GM12874 (cell line): ENCODE results near the gene AAGAB.

Experiments
- TF ChIP-seq, protein P1 (sequence below): IDR thresholded peaks from 2 replicates; pipeline ENCODE4 v1.5.1; 2011; ENCODE audit warnings: low read depth, mild to moderate bottlenecking, control low read depth, low read length, moderate library complexity; ENCODE audit not compliant: insufficient read depth

AAGAB gene

GRCh38 chr15:67164811-67165253 is 89.6 kb downstream of the AAGAB start:
- TF ChIP-seq, protein P1, sequence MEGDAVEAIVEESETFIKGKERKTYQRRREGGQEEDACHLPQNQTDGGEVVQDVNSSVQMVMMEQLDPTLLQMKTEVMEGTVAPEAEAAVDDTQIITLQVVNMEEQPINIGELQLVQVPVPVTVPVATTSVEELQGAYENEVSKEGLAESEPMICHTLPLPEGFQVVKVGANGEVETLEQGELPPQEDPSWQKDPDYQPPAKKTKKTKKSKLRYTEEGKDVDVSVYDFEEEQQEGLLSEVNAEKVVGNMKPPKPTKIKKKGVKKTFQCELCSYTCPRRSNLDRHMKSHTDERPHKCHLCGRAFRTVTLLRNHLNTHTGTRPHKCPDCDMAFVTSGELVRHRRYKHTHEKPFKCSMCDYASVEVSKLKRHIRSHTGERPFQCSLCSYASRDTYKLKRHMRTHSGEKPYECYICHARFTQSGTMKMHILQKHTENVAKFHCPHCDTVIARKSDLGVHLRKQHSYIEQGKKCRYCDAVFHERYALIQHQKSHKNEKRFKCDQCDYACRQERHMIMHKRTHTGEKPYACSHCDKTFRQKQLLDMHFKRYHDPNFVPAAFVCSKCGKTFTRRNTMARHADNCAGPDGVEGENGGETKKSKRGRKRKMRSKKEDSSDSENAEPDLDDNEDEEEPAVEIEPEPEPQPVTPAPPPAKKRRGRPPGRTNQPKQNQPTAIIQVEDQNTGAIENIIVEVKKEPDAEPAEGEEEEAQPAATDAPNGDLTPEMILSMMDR: no peak

GRCh38 chr15:67164401-67164791 is 90.1 kb downstream of the AAGAB start:
- TF ChIP-seq, protein P1: no peak

GRCh38 chr15:67163180-67163579 is 91.3 kb downstream of the AAGAB start:
- TF ChIP-seq, protein P1: no peak

DNA sequence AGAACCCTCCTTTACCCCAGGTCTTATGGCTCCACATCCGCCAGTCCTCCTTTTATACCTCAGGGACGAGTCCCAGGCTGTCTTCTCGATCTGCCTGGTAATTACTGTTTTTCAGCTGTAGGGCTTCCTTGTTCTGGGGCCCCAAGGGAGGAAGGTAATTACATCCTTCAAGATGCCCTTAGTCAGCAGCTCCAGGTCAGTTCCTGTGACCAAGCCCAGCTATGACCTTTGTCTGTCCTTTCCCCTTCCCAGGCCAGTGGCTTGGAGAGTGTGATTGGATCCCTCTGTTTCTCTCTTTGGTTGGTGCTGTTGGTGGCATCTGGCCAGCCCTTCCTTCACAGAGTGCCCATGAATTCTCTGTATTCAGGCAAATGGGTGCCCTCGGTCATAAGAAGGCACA is 92.6 kb downstream of the AAGAB start:
- TF ChIP-seq, protein P1: no peak

DNA sequence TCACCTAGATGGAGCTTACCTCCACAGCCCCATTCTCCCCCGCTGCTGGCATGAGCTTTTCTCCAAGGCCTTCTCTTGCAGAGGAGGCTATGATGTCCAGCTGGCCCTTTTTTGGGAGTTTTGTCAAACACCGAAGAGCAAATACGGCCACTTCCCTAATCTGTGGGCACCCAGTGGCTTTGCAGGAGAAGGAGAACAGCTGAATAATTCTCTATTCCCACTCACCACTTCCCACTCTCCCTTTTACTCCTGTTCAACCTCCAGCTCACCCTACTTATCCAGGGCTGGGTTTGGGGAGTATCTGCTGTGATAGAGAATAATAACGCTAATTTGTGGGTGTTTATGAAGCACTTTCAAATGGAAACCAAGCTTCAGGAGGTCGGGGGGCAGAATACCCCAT is 93.0 kb downstream of the AAGAB start:
- TF ChIP-seq, protein P1: no peak

DNA sequence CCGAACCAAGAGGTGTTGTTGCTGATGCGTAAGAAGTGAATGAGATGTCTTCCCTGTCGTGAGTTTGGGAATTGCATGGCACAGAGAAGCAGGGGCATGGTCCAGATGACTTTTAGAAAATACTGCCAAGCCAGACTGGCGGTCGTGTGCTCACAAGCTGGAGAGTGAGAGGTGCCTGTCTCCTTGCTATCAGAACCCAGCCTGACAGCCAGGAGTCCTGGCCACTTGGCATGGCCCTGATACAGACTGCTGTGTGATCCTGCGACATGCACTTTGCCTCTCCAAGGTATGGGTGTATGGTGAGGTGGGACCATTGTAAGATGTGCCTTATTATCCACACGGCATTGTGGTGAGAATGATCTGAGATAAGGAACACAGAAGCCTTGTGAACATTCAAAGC is 96.1 kb downstream of the AAGAB start:
- TF ChIP-seq, protein P1: no peak

GRCh38 chr15:67157521-67158252 is 96.8 kb downstream of the AAGAB start:
- TF ChIP-seq, protein P1: no peak
